Prostate gland (tissue), 2 donors: ENCODE data around the gene LMAN2.

Experiments
- POLR2A ChIP-seq: fragments of 450-650 bp; IDR thresholded peaks from one replicate; pipeline ENCODE4 v1.6.1; 2016; ENCODE audit warnings: antibody characterized with exemption, mild to moderate bottlenecking
- TF ChIP-seq, protein P1 (sequence below), 4 experiments: fragments of 200-600 bp in 2 of 4; fragments of 450-650 bp in 2 of 4; sonication (generic) in 2 of 4; IDR thresholded peaks; 1 replicate in 3 of 4; 2 replicates in 1 of 4; pipeline ENCODE4 v1.5.1; 2016 to 2019; ENCODE audit warnings: antibody characterized with exemption in 4 of 4, mild to moderate bottlenecking in 2 of 4, moderate library complexity in 2 of 4

GRCh38 chr5:177310757-177311391 lies 40.6 kb downstream of the LMAN2 start:
- TF ChIP-seq, protein P1, sequence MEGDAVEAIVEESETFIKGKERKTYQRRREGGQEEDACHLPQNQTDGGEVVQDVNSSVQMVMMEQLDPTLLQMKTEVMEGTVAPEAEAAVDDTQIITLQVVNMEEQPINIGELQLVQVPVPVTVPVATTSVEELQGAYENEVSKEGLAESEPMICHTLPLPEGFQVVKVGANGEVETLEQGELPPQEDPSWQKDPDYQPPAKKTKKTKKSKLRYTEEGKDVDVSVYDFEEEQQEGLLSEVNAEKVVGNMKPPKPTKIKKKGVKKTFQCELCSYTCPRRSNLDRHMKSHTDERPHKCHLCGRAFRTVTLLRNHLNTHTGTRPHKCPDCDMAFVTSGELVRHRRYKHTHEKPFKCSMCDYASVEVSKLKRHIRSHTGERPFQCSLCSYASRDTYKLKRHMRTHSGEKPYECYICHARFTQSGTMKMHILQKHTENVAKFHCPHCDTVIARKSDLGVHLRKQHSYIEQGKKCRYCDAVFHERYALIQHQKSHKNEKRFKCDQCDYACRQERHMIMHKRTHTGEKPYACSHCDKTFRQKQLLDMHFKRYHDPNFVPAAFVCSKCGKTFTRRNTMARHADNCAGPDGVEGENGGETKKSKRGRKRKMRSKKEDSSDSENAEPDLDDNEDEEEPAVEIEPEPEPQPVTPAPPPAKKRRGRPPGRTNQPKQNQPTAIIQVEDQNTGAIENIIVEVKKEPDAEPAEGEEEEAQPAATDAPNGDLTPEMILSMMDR (IDR thresholded peaks at IDR 0.05) = no peak
- TF ChIP-seq POLR2A = no peak
